Measurements from ENCODE around the gene PSD4. TPM values are rescaled to one million over a fixed set of nuclear protein-coding genes. Genes with fewer than 3 reads are reported as not detected.

Gene PSD4
- total RNA-seq, 1 experiment from 2014 or later = 9.6 TPM

DNA sequence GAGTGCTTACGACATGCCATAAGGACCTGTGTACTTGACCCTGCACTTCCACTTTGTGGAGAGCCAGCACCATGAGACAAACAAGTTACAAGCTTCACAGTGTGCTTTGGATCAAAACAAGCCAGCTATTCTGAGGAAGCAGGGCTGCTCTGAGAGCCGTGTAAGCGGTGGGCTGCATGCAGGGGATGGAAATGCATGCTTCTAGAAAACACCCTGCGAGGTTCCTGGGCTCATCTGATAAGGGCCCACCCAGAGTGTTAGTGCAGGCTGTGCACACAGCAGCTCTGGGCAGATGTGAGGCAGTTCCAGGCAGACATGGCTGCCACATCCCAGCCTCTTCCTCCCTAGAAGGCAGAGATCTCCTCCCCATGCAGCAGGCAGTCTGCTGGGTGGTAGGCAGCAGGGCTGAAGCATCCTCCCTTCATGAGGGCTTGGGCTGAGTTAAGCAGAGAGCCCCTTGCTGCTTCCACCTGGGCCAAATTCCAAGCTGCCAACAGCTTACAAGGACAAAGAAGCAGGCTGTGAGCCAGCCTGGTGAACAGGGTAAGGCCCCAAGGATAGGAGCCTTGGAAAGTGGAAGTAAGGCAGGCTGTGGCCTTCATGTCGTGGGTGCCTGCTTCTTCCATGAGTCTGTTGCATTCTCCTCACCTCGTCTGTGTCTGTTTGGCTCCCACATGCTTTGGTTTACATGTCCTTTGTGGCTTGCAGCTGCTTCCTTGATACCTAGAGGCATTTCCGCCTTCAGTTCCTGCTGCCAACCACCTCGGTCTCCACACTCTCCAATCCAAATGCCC, 7.7 kb downstream of the PSD4 start:
- Mint-ChIP-seq H3K36me3 (ENCODE audit: insufficient read depth, unreplicated experiment) (peaks cover 10% of the 10 kb centered on the region), H3K4me1 (ENCODE audit: insufficient read depth, unreplicated experiment) (no peaks in the 10 kb centered on the region), H3K27me3 (ENCODE audit: insufficient read depth, unreplicated experiment) (no peaks in the 10 kb centered on the region), H3K27ac (ENCODE audit: low read depth, unreplicated experiment) (no peak overlapping the region), H3K4me3 (ENCODE audit: unreplicated experiment) (no peak overlapping the region), H3K9me3 (ENCODE audit: unreplicated experiment) (no peaks in the 10 kb centered on the region)
- BruUV-seq (replicated peaks) = no TSS peak
- DNase-seq (ENCODE audit: unreplicated experiment) = no peak
- TF ChIP-seq, protein P1, sequence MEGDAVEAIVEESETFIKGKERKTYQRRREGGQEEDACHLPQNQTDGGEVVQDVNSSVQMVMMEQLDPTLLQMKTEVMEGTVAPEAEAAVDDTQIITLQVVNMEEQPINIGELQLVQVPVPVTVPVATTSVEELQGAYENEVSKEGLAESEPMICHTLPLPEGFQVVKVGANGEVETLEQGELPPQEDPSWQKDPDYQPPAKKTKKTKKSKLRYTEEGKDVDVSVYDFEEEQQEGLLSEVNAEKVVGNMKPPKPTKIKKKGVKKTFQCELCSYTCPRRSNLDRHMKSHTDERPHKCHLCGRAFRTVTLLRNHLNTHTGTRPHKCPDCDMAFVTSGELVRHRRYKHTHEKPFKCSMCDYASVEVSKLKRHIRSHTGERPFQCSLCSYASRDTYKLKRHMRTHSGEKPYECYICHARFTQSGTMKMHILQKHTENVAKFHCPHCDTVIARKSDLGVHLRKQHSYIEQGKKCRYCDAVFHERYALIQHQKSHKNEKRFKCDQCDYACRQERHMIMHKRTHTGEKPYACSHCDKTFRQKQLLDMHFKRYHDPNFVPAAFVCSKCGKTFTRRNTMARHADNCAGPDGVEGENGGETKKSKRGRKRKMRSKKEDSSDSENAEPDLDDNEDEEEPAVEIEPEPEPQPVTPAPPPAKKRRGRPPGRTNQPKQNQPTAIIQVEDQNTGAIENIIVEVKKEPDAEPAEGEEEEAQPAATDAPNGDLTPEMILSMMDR (IDR thresholded peaks at IDR 0.05; ENCODE audit: unreplicated experiment) = no peak
- ChIA-PET POLR2A (no interaction called here), CTCF (interaction anchor here (0.7 to 1.6 kb wide), 3 partner anchors 17 to 43 kb away, joined by 3 to 8 read pairs (median 4); no protein-coding TSS in a partner anchor)
- intact Hi-C loops (cut with micrococcal nuclease) = no loop called here

DNA sequence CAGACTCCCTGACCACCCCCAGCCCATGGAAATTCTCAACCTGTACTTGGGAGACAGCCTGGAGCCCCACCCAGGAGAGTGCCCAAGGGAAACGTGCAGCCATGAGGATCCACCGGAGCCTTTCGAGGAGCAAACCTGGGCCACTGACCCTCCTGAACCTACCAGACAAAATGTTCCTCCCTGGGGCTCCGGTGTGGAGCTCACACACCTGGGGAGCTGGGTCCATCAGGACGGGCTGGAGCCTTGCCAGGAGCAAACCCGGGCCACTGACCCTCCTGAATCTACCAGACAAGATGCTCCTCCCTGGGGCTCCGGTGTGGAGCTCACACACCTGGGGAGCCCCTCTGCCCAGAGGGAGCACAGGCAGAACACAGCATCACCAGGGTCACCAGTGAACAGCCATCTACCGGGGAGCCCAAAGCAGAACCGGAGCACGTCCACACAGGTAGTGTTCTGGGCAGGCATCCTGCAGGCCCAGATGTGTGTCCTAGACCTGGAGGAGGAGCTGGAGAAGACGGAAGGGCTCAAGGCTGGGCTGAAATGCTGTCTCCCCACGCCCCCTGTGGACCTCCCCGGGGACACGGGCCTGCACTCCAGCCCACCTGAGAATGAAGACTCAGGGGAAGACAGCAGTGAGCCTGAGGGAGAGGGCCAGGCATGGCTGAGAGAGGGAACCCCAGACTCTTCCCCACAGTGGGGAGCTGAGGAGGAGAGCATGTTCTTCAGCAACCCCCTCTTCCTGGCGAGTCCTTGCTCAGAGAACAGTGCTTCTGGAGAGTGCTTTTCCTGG, 8.9 kb downstream of the PSD4 start:
- Mint-ChIP-seq H3K36me3 (ENCODE audit: insufficient read depth, unreplicated experiment) (peaks cover 10% of the 10 kb centered on the region), H3K27me3 (ENCODE audit: insufficient read depth, unreplicated experiment) (no peaks in the 10 kb centered on the region), H3K4me3 (ENCODE audit: unreplicated experiment) (no peak overlapping the region), H3K9me3 (ENCODE audit: unreplicated experiment) (no peaks in the 10 kb centered on the region), H3K27ac (ENCODE audit: low read depth, unreplicated experiment) (no peak overlapping the region), H3K4me1 (ENCODE audit: insufficient read depth, unreplicated experiment) (no peaks in the 10 kb centered on the region)
- no peak for DNase-seq (ENCODE audit: unreplicated experiment)
- ChIA-PET POLR2A (interaction anchor here (2.1 kb wide), 1 partner anchor 17 kb away, joined by 8 read pairs; no protein-coding TSS in a partner anchor), CTCF (interaction anchor here (0.6 to 2.3 kb wide), 5 partner anchors 17 to 208 kb away, joined by 3 to 15 read pairs (median 4); no protein-coding TSS in a partner anchor)
- BruUV-seq (replicated peaks) = no TSS peak
- intact Hi-C loops (cut with micrococcal nuclease) = no loop called here
- TF ChIP-seq, protein P1 (IDR thresholded peaks at IDR 0.05; ENCODE audit: unreplicated experiment) = no peak

GRCh38 chr2:113183264-113183663, 9.5 kb downstream of the PSD4 start:
- H3K36me3 Mint-ChIP-seq (ENCODE audit: insufficient read depth, unreplicated experiment) = peaks cover 9% of the 10 kb centered on the region
- CTCF ChIA-PET = interaction anchor here (0.8 to 2.3 kb wide), 5 partner anchors 16 to 207 kb away, joined by 3 to 15 read pairs (median 4); no protein-coding TSS in a partner anchor
- H3K4me1 Mint-ChIP-seq (ENCODE audit: insufficient read depth, unreplicated experiment) = no peaks in the 10 kb centered on the region
- DNase-seq (ENCODE audit: unreplicated experiment) = no peak
- no peak overlapping the region for H3K4me3 Mint-ChIP-seq (ENCODE audit: unreplicated experiment)
- H3K9me3 Mint-ChIP-seq (ENCODE audit: unreplicated experiment) = no peaks in the 10 kb centered on the region
- H3K27me3 Mint-ChIP-seq (ENCODE audit: insufficient read depth, unreplicated experiment) = no peaks in the 10 kb centered on the region
- POLR2A ChIA-PET = interaction anchor here (2.1 kb wide), 1 partner anchor 16 kb away, joined by 8 read pairs; no protein-coding TSS in a partner anchor
- no TSS peak for BruUV-seq (replicated peaks)
- intact Hi-C loops (cut with micrococcal nuclease) = no loop called here
- H3K27ac Mint-ChIP-seq (ENCODE audit: low read depth, unreplicated experiment) = no peak overlapping the region
- TF ChIP-seq, protein P1 (IDR thresholded peaks at IDR 0.05; ENCODE audit: unreplicated experiment) = no peak

- H3K9me3 Mint-ChIP-seq (ENCODE audit: unreplicated experiment) = no peaks in the 10 kb centered on the region
- ChIA-PET CTCF (interaction anchor here (0.8 to 2.3 kb wide), 4 partner anchors 16 to 206 kb away, joined by 3 to 15 read pairs (median 6); no protein-coding TSS in a partner anchor), POLR2A (interaction anchor here (2.1 kb wide), 1 partner anchor 15 kb away, joined by 8 read pairs; no protein-coding TSS in a partner anchor)
- no peak for DNase-seq (ENCODE audit: unreplicated experiment)
- TF ChIP-seq, protein P1 (IDR thresholded peaks at IDR 0.05; ENCODE audit: unreplicated experiment) = no peak
- no peaks in the 10 kb centered on the region for H3K27me3 Mint-ChIP-seq (ENCODE audit: insufficient read depth, unreplicated experiment)
- H3K4me1 Mint-ChIP-seq (ENCODE audit: insufficient read depth, unreplicated experiment) = no peaks in the 10 kb centered on the region
- no peak overlapping the region for H3K4me3 Mint-ChIP-seq (ENCODE audit: unreplicated experiment)
- H3K27ac Mint-ChIP-seq (ENCODE audit: low read depth, unreplicated experiment) = no peak overlapping the region
- peaks cover 6% of the 10 kb centered on the region for H3K36me3 Mint-ChIP-seq (ENCODE audit: insufficient read depth, unreplicated experiment)
- intact Hi-C loops (cut with micrococcal nuclease) = no loop called here
- no TSS peak for BruUV-seq (replicated peaks)
Observed at GRCh38 chr2:113183703-113184102, 9.9 kb downstream of the PSD4 start.
